Heart left ventricle (tissue), 16 donors: ENCODE measurements around the gene CCM2. TPM values are rescaled to one million over a fixed set of nuclear protein-coding genes. Genes with fewer than 3 reads are reported as not detected.

Experiments
- ATAC-seq, 4 donors: fragments of 200-7000 bp; cut with Tn5 transposase; one replicate each; pipeline ENCODE4 v1.9.1; 2020 to 2022; ENCODE audit warnings: moderate library complexity in 4 of 4, mild to moderate bottlenecking in 3 of 4, moderate number of reproducible peaks in 1 of 4
- DNase-seq, 5 donors: peaks; one replicate each; pipeline ENCODE4 v3.0.0-alpha.2; 2020
- H3K27ac ChIP-seq, 12 donors: fragments of 200-600 bp; sonication (generic) in 4 of 12; one replicate each; pipeline versions ENCODE4 v1.5.0 to v1.8.0; 2016 to 2022; ENCODE audit warnings: mild to moderate bottlenecking in 2 of 12
- H3K27me3 ChIP-seq, 9 donors: fragments of 200-600 bp; sonication (generic) in 2 of 9; one replicate each; pipeline versions ENCODE4 v1.5.1 to v1.8.0; 2016 to 2022; ENCODE audit warnings: mild to moderate bottlenecking in 3 of 9
- H3K36me3 ChIP-seq, 9 donors: fragments of 200-600 bp; sonication (generic) in 2 of 9; one replicate each; pipeline versions ENCODE4 v1.5.0 to v1.8.0; 2018 to 2022; ENCODE audit warnings: mild to moderate bottlenecking in 2 of 9
- H3K4me1 ChIP-seq, 12 donors: fragments of 200-600 bp; sonication (generic) in 4 of 12; one replicate each; pipeline versions ENCODE4 v1.5.0 to v1.8.0; 2016 to 2022; ENCODE audit warnings: mild to moderate bottlenecking in 3 of 12
- H3K4me3 ChIP-seq, 12 donors: fragments of 200-600 bp; sonication (generic) in 4 of 12; one replicate each; pipeline versions ENCODE4 v1.5.0 to v1.8.0; 2017 to 2022; ENCODE audit warnings: mild to moderate bottlenecking in 9 of 12, moderate library complexity in 4 of 12
- H3K9me3 ChIP-seq, 12 donors: fragments of 200-600 bp; sonication (generic) in 4 of 12; one replicate each; pipeline versions ENCODE4 v1.5.0 to v1.8.0; 2016 to 2022; ENCODE audit warnings: mild to moderate bottlenecking in 1 of 12
- CTCF ChIP-seq, 12 donors: fragments of 200-600 bp; sonication (generic) in 4 of 12; IDR thresholded peaks; one replicate each; pipeline versions ENCODE4 v1.5.0 to v1.8.0; 2018 to 2022; ENCODE audit warnings: antibody characterized with exemption in 12 of 12, mild to moderate bottlenecking in 5 of 12
- POLR2A ChIP-seq, 2 donors: fragments of 450-650 bp; IDR thresholded peaks; one replicate each; pipeline ENCODE4 v1.6.1; 2017; ENCODE audit warnings: antibody characterized with exemption in 2 of 2, mild to moderate bottlenecking in 2 of 2, moderate library complexity in 2 of 2
- WGBS, 4 donors: extraction: QIAGEN DNeasy Blood & Tissue Kit in 2 of 4; methylation state at CpG; one replicate each; pipeline versions ENCODE4 v1.1.5 to v1.1.7; 2013 to 2018; 5-methylcytosine and 5-hydroxymethylcytosine counted together
- intact Hi-C, 10 donors: fragments of 100-400 bp; cut with DNase I; formaldehyde crosslinking; loops; one replicate each; pipeline versions ENCODE4 v1.11.1 to v1.14.2; 2022
- polyA plus RNA-seq, 2 donors: library from polyadenylated mRNA; stranded (reverse); fragments of 200-250 nt; gene quantifications; one replicate each; pipeline ENCODE4 v1.2.3, GENCODE V29; 2013
- total RNA-seq, 9 donors: library from RNA; depleted of rRNA in 2 of 9; stranded (reverse); fragments of >200 nt in 2 of 9; fragmentation: NEBNext Ultra II Directional in 3 of 9; extraction: Animal tissue kit (Norgen Biotek cat#: 25700) in 3 of 9; gene quantifications; one replicate each; pipeline versions ENCODE4 v1.1.0 to v1.2.4, GENCODE V29; 2016 to 2023
- donor health status: ischemic (EF 13 %, LVEDD 7.1; RV severe dilation, severe dysfunction).
- donor health status: healthy with polysubstance abuse.
- donor health status: DM: no; HTN: yes; CAD: no.
- donor health status: DM: no; HTN: no; CAD: no.
- donor health status: ischemic (EF 25% LVEDD 6.9; RV normal size, moderate dysfunction).
- donor health status: ischemic (EF 25% LVEDD 5.7; RV mildly dilated, moderate dysfunction).
- donor health status: healthy.
- donor health status: DM: yes; HTN: yes; CAD: no.
- donor health status: ischemic (EF 35%, LVEDD 5.7; RV mildly dilated, moderate dysfunction).
- donor health status: nonischemic (EF 11% LVEDD 7.7; RV severe dilation, severe dysfunction).
- donor health status: DM: yes; HTN: yes; CAD: no.
- donor health status: PGD.
- donor health status: ischemic (EF 29% LVEDD 5.4; RV normal size, mild dysfunction).
- donor health status: nonischemic (EF 23%, LVEDD 6.1; RV moderate dilation, normal function).

CCM2 gene
- total and polyA plus RNA-seq, 11 donors: 24.7 to 68.2 (median 35.3) TPM

- H3K4me3 ChIP-seq: no peak overlapping the region
- peaks cover 0 to 51% (median 12%) of the 10 kb centered on the region in 12 donors for H3K4me1 ChIP-seq
- ATAC-seq (no peak), DNase-seq (no peak)
- intact Hi-C loops: no loop called here
- 90 to 95% (median 93%) methylated on average over 5 of the region's 5 CpGs for WGBS, 4 donors
- no peak for TF ChIP-seq POLR2A (IDR thresholded peaks at IDR 0.05)
- TF ChIP-seq CTCF (IDR thresholded peaks at IDR 0.05): no peak
- peaks cover 0 to 36% (median 23%) of the 10 kb centered on the region in 9 donors for H3K36me3 ChIP-seq
- H3K9me3 ChIP-seq: no peaks in the 10 kb centered on the region
- H3K27ac ChIP-seq: no peak overlapping the region
- H3K27me3 ChIP-seq: no peaks in the 10 kb centered on the region
Measured at GRCh38 chr7:45035371-45035770, 35.4 kb downstream of the CCM2 start.

GRCh38 chr7:45035893-45036292 is 35.9 kb downstream of the CCM2 start:
- peaks cover 0 to 51% (median 12%) of the 10 kb centered on the region in 12 donors for H3K4me1 ChIP-seq
- WGBS, 4 donors: 74 to 77% (median 77%) methylated on average over 6 of the region's 6 CpGs
- TF ChIP-seq POLR2A (IDR thresholded peaks at IDR 0.05): no peak
- no peak for TF ChIP-seq CTCF (IDR thresholded peaks at IDR 0.05)
- H3K9me3 ChIP-seq: no peaks in the 10 kb centered on the region
- ATAC-seq (no peak), DNase-seq (no peak)
- peaks cover 0 to 41% (median 28%) of the 10 kb centered on the region in 9 donors for H3K36me3 ChIP-seq
- H3K27ac ChIP-seq: no peak overlapping the region
- no peaks in the 10 kb centered on the region for H3K27me3 ChIP-seq
- H3K4me3 ChIP-seq: no peak overlapping the region
- intact Hi-C loops: no loop called here

- no peaks in the 10 kb centered on the region for H3K27me3 ChIP-seq
- no peak for ATAC-seq
- no peak for DNase-seq
- H3K4me3 ChIP-seq: no peak overlapping the region
- H3K4me1 ChIP-seq: peaks cover 0 to 51% (median 12%) of the 10 kb centered on the region in 12 donors
- intact Hi-C loops: no loop called here
- no peaks in the 10 kb centered on the region for H3K9me3 ChIP-seq
- WGBS, 4 donors: 85 to 89% (median 86%) methylated on average over 3 of the region's 3 CpGs
- no peak overlapping the region for H3K27ac ChIP-seq
- no peak for TF ChIP-seq CTCF (IDR thresholded peaks at IDR 0.05)
- no peak for TF ChIP-seq POLR2A (IDR thresholded peaks at IDR 0.05)
- peaks cover 0 to 45% (median 32%) of the 10 kb centered on the region in 9 donors for H3K36me3 ChIP-seq
Measured at GRCh38 chr7:45036317-45036716, 36.3 kb downstream of the CCM2 start.

- Histone ChIP-seq H3K36me3 (peaks cover 0 to 45% (median 37%) of the 10 kb centered on the region in 9 donors), H3K4me1 (peaks cover 0 to 51% (median 12%) of the 10 kb centered on the region in 12 donors), H3K27me3 (no peaks in the 10 kb centered on the region), H3K9me3 (no peaks in the 10 kb centered on the region), H3K27ac (no peak overlapping the region), H3K4me3 (no peak overlapping the region)
- intact Hi-C loops: no loop called here
- DNase-seq: no peak
- ATAC-seq: no peak
- TF ChIP-seq POLR2A (IDR thresholded peaks at IDR 0.05): no peak
- no peak for TF ChIP-seq CTCF (IDR thresholded peaks at IDR 0.05)
- WGBS, 4 donors: 81 to 89% (median 86%) methylated on average over 8 of the region's 8 CpGs
Measured at GRCh38 chr7:45036796-45037195, 36.8 kb downstream of the CCM2 start.
